Measurements from ENCODE around the gene P3H1. TPM values are rescaled to one million over a fixed set of nuclear protein-coding genes. Genes with fewer than 3 reads are reported as not detected.

Gene P3H1
- total and polyA plus RNA-seq, 2 of the 13 experiments (the other 11 are each of a cell fraction or from before 2014, with no cell fraction given): 64.6 to 120 TPM

DNA sequence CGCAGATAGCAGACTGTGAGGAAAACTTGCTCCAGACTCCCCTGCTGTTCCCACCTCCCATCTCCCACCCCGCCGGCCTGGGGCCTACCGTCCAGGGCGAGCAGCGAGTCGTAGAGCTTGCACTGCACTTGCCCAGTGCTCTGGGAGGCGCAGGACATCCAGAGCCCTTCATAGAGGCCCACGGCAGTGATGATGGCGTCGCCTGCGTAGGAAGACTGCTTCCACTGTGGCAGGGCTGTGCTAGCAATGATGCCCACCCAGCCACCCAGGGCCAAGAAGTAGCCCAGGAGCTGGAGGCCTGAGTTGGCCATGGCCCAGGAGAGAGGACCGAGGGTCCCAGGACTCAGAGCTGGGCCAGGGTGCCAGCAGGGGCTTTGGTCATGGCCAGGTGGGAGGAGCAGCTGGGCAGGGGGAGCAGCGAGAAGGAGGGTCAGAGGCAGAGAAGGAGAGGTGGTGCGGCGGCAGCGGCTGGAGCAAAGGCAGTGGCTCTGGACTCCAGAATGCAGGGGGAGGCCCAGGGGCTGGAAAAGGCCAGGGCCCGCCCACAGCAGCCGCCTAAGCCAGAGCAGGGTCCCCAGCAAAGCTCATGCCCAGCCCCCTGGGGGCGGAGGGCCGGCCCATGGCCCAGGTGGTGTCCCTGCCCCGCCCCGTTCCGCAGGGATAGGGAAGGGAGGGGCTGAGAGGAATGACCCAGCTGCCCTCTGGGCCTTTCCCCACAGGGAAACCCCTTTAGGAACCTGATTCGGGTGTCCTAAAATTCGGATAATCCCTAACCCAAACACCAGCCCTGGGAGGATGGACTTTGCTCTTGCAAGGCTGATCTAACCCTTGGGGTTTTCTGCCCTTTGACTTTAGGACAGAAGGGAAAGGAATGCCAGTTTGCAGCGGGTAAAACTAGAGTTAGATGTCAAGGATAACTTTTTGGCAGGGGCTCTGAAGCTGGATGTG lies 26.8 kb downstream of the P3H1 start, which contains the start of gene CLDN19 (continued):
- TF ChIP-seq, protein P1, sequence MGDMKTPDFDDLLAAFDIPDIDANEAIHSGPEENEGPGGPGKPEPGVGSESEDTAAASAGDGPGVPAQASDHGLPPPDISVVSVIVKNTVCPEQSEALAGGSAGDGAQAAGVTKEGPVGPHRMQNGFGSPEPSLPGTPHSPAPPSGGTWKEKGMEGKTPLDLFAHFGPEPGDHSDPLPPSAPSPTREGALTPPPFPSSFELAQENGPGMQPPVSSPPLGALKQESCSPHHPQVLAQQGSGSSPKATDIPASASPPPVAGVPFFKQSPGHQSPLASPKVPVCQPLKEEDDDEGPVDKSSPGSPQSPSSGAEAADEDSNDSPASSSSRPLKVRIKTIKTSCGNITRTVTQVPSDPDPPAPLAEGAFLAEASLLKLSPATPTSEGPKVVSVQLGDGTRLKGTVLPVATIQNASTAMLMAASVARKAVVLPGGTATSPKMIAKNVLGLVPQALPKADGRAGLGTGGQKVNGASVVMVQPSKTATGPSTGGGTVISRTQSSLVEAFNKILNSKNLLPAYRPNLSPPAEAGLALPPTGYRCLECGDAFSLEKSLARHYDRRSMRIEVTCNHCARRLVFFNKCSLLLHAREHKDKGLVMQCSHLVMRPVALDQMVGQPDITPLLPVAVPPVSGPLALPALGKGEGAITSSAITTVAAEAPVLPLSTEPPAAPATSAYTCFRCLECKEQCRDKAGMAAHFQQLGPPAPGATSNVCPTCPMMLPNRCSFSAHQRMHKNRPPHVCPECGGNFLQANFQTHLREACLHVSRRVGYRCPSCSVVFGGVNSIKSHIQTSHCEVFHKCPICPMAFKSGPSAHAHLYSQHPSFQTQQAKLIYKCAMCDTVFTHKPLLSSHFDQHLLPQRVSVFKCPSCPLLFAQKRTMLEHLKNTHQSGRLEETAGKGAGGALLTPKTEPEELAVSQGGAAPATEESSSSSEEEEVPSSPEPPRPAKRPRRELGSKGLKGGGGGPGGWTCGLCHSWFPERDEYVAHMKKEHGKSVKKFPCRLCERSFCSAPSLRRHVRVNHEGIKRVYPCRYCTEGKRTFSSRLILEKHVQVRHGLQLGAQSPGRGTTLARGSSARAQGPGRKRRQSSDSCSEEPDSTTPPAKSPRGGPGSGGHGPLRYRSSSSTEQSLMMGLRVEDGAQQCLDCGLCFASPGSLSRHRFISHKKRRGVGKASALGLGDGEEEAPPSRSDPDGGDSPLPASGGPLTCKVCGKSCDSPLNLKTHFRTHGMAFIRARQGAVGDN (CRISPR knock-in tag; IDR thresholded peaks at IDR 0.05): peak; percentile 74
- TF ChIP-seq SIN3A (IDR thresholded peaks at IDR 0.05; ENCODE audit: borderline replicate concordance, low read depth, low read length) (no peak), ZNF839 (CRISPR knock-in tag; IDR thresholded peaks at IDR 0.05; ENCODE audit: borderline replicate concordance) (peak; percentile 83; the same call in 1 of the 2 replicates), HNF4A (CRISPR knock-in tag; IDR thresholded peaks at IDR 0.05) (peak; percentile 92), MAZ (IDR thresholded peaks at IDR 0.05; ENCODE audit: borderline replicate concordance, low read depth, low read length) (0 out of 2 replicates have a peak, but pooled peaks have one; percentile 65), MAZ (CRISPR knock-in tag; IDR thresholded peaks at IDR 0.05; ENCODE audit: low read depth) (no peak), HNRNPH1 (optimal IDR thresholded peaks at IDR 0.05; ENCODE audit: low read depth, low read length) (no peak), CREB1 (IDR thresholded peaks at IDR 0.05) (no peak), CREB1 (CRISPR knock-in tag; IDR thresholded peaks at IDR 0.05) (no peak), MAFF (IDR thresholded peaks at IDR 0.05; ENCODE audit: low read depth, low read length) (no peak), PLRG1 (conservative IDR thresholded peaks at IDR 0.05) (no peak), EP300 (IDR thresholded peaks at IDR 0.05; ENCODE audit: low read depth in 2 of 2, low read length in 2 of 2) (peak in 1 of 2 experiments; percentile 29; a peak in 1 of 4 replicates), EP300 (CRISPR knock-in tag; IDR thresholded peaks at IDR 0.05; ENCODE audit: borderline replicate concordance) (no peak), NPAS2 (CRISPR knock-in tag; IDR thresholded peaks at IDR 0.05; ENCODE audit: borderline replicate concordance) (no peak), SNAI1 (CRISPR knock-in tag; IDR thresholded peaks at IDR 0.05; ENCODE audit: borderline replicate concordance) (no peak), ZSCAN22 (CRISPR knock-in tag; IDR thresholded peaks at IDR 0.05) (no peak), SAP130 (CRISPR knock-in tag; IDR thresholded peaks at IDR 0.05; ENCODE audit: low read depth) (peak; percentile 60), HDAC1 (CRISPR knock-in tag; IDR thresholded peaks at IDR 0.05) (peak; percentile 71), ZNF142 (CRISPR knock-in tag; IDR thresholded peaks at IDR 0.05) (peak; percentile 37; the same call in 1 of the 2 replicates)
- TF ChIP-seq, protein P2, sequence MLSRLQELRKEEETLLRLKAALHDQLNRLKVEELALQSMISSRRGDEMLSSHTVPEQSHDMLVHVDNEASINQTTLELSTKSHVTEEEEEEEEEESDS (CRISPR knock-in tag; IDR thresholded peaks at IDR 0.05; ENCODE audit: borderline replicate concordance): no peak

Measured in HepG2 (cell line).